CD4-positive, alpha-beta T cell (primary cell): ENCODE data around the gene MGST1. TPM values are rescaled to one million over a fixed set of nuclear protein-coding genes. Genes with fewer than 3 reads are reported as not detected.

ENCODE experiments used
- ATAC-seq: fragments of 200-7000 bp; cut with Tn5 transposase; one replicate; pipeline ENCODE4 v1.10.0; 2022; ENCODE audit warnings: mild to moderate bottlenecking; ENCODE audit not compliant: poor library complexity
- CTCF ChIA-PET: fragments of 350-600 bp; sonication (Branson Sonifier 250); formaldehyde crosslinking; loops from one replicate; lab custom pipeline; 2021; ENCODE audit warnings: antibody characterized with exemption, inconsistent platforms; lab: Charles Lee
- POLR2A ChIA-PET: fragments of 350-600 bp; sonication (Branson Sonifier 250); formaldehyde crosslinking; loops from one replicate; lab custom pipeline; 2021; ENCODE audit warnings: antibody characterized with exemption, inconsistent platforms; lab: Charles Lee
- DNase-seq, 14 experiments: peaks; one replicate each; pipeline ENCODE4 v3.0.0-alpha.2; 2013 to 2020; ENCODE audit warnings: mixed read lengths in 2 of 14
- H3K27ac ChIP-seq, 2 donors: one replicate each; pipeline versions ENCODE4 v1.5.1 to v1.7.0; 2013; ENCODE audit warnings: low read length in 2 of 2, low read depth in 1 of 2, mild to moderate bottlenecking in 1 of 2
- H3K27me3 ChIP-seq, 2 experiments: 1 replicate in 1 of 2; 2 replicates in 1 of 2; pipeline versions ENCODE4 v1.6.1 to v1.7.0; 2013; ENCODE audit warnings: low read length in 2 of 2, control low read depth in 1 of 2, mild to moderate bottlenecking in 1 of 2, moderate library complexity in 1 of 2; ENCODE audit not compliant: insufficient read depth in 2 of 2, control insufficient read depth in 1 of 2
- H3K36me3 ChIP-seq: one replicate; pipeline ENCODE4 v1.6.1; 2013; ENCODE audit warnings: low read length, control low read depth; ENCODE audit not compliant: insufficient read depth
- H3K4me1 ChIP-seq: one replicate; pipeline ENCODE4 v1.6.1; 2013; ENCODE audit warnings: low read length, control low read depth; ENCODE audit not compliant: insufficient read depth
- H3K4me3 ChIP-seq: one replicate; pipeline ENCODE4 v1.5.1; 2013; ENCODE audit warnings: mild to moderate bottlenecking, low read length, moderate library complexity
- H3K9me3 ChIP-seq, 2 experiments: 1 replicate in 1 of 2; 2 replicates in 1 of 2; pipeline versions ENCODE4 v1.6.1 to v1.7.0; 2013; ENCODE audit warnings: low read length in 2 of 2, mild to moderate bottlenecking in 2 of 2, control low read depth in 1 of 2, moderate library complexity in 1 of 2; ENCODE audit not compliant: control insufficient read depth in 1 of 2, insufficient read depth in 1 of 2
- H3K27ac Mint-ChIP-seq: one replicate; pipeline ENCODE4 v1.8.0; 2020; ENCODE audit warnings: mixed read lengths
- H3K27me3 Mint-ChIP-seq: one replicate; pipeline ENCODE4 v1.8.0; 2021; ENCODE audit warnings: mixed read lengths
- H3K36me3 Mint-ChIP-seq: one replicate; pipeline ENCODE4 v1.8.0; 2021; ENCODE audit warnings: low read depth, mixed read lengths
- H3K4me1 Mint-ChIP-seq: one replicate; pipeline ENCODE4 v1.8.0; 2021; ENCODE audit warnings: low read depth, mixed read lengths
- H3K4me3 Mint-ChIP-seq: one replicate; pipeline ENCODE4 v1.8.0; 2020; ENCODE audit warnings: mild to moderate bottlenecking, mixed read lengths
- H3K9me3 Mint-ChIP-seq: one replicate; pipeline ENCODE4 v1.8.0; 2020; ENCODE audit warnings: mixed read lengths
- intact Hi-C, 2 experiments: fragments of 100-400 bp; cut with DNase I in 1 of 2; cut with micrococcal nuclease in 1 of 2; formaldehyde crosslinking; loops; one replicate each; pipeline versions ENCODE4 v1.15.1 to v1.9.0; 2023 to 2025; cut with DNase I, micrococcal nuclease
- total RNA-seq, 174 experiments: library from RNA in 2 of 174; stranded (reverse) in 2 of 174; gene quantifications; one replicate each; pipeline ENCODE4 v1.2.3 and lab custom pipeline; 2021 to 2026
- TF ChIP-seq, protein P1 (sequence below): fragments of 200-600 bp; IDR thresholded peaks from one replicate; pipeline ENCODE4 v1.8.0; 2022; ENCODE audit warnings: antibody characterized with exemption, mild to moderate bottlenecking

Gene MGST1
- total RNA-seq, 2 experiments from 2014 or later, result 1.4 TPM; not detected in 1

DNA sequence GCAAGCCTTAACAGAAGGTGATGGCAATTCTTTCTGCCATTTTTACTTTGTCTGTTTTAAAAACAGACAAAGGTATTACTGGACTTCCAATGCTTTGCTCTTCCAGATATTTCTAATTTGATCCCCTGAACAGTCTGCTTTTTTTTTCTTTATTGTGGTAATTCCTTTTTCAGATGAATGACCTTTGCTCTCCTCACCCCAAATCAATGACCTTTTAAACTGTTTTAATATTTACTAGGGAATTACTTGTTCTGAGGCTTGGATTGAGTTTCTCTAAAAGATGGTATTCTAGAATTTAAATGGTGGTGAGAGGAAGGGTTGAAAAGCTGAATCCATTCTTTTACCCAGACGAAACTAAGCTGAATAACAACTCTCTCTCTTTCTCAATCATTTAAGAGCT lies 2.3 kb upstream of the MGST1 start:
- no peaks in the 10 kb centered on the region for H3K4me1 ChIP-seq
- peaks cover 0 to 11% of the 10 kb centered on the region in 2 experiments for H3K27me3 ChIP-seq
- peaks cover 7% of the 10 kb centered on the region for H3K9me3 Mint-ChIP-seq
- H3K36me3 ChIP-seq, result no peaks in the 10 kb centered on the region
- intact Hi-C loops, result no loop called here
- H3K27ac Mint-ChIP-seq, result no peak overlapping the region
- no peak for ATAC-seq
- H3K4me3 ChIP-seq, result no peak overlapping the region
- H3K9me3 ChIP-seq, result peaks cover 0 to 6% of the 10 kb centered on the region in 2 experiments
- no peaks in the 10 kb centered on the region for H3K4me1 Mint-ChIP-seq
- TF ChIP-seq, protein P1, sequence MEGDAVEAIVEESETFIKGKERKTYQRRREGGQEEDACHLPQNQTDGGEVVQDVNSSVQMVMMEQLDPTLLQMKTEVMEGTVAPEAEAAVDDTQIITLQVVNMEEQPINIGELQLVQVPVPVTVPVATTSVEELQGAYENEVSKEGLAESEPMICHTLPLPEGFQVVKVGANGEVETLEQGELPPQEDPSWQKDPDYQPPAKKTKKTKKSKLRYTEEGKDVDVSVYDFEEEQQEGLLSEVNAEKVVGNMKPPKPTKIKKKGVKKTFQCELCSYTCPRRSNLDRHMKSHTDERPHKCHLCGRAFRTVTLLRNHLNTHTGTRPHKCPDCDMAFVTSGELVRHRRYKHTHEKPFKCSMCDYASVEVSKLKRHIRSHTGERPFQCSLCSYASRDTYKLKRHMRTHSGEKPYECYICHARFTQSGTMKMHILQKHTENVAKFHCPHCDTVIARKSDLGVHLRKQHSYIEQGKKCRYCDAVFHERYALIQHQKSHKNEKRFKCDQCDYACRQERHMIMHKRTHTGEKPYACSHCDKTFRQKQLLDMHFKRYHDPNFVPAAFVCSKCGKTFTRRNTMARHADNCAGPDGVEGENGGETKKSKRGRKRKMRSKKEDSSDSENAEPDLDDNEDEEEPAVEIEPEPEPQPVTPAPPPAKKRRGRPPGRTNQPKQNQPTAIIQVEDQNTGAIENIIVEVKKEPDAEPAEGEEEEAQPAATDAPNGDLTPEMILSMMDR, result no peak
- POLR2A ChIA-PET, result no interaction called here
- no peaks in the 10 kb centered on the region for H3K36me3 Mint-ChIP-seq
- H3K4me3 Mint-ChIP-seq, result no peak overlapping the region
- CTCF ChIA-PET, result no interaction called here
- H3K27ac ChIP-seq, result no peak overlapping the region
- DNase-seq, result no peak
- peaks cover 17% of the 10 kb centered on the region for H3K27me3 Mint-ChIP-seq

DNA sequence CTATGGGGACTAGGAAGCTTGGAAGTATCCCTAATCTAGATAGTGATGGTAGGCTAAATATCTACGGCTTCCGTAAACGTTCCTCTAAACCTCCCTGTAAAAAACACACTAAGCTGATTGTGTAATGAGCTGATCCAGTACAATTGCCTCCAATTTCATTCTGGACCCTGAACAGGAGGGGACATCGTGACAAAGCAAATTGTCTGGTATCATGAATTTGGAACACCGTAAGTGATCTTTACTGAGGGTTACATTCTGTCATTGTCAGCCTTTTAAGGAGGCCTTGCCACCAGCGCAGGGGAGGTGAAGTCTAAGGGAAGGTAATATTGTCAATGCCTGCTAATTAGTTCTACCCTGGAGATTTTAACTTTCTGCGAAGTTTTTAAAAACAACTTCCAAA lies 487 bp upstream of the MGST1 start:
- H3K36me3 Mint-ChIP-seq, result no peaks in the 10 kb centered on the region
- DNase-seq (no peak), ATAC-seq (no peak)
- no peaks in the 10 kb centered on the region for H3K4me1 Mint-ChIP-seq
- Histone ChIP-seq H3K27me3 (peaks cover 0 to 11% of the 10 kb centered on the region in 2 experiments), H3K4me3 (no peak overlapping the region), H3K4me1 (no peaks in the 10 kb centered on the region), H3K9me3 (peaks cover 0 to 10% of the 10 kb centered on the region in 2 experiments), H3K27ac (no peak overlapping the region), H3K36me3 (no peaks in the 10 kb centered on the region)
- ChIA-PET CTCF (no interaction called here), POLR2A (no interaction called here)
- no peak overlapping the region for H3K27ac Mint-ChIP-seq
- TF ChIP-seq, protein P1, result no peak
- H3K27me3 Mint-ChIP-seq, result peaks cover 17% of the 10 kb centered on the region
- H3K9me3 Mint-ChIP-seq, result peaks cover 4% of the 10 kb centered on the region
- intact Hi-C loops, result no loop called here
- H3K4me3 Mint-ChIP-seq, result no peak overlapping the region

DNA sequence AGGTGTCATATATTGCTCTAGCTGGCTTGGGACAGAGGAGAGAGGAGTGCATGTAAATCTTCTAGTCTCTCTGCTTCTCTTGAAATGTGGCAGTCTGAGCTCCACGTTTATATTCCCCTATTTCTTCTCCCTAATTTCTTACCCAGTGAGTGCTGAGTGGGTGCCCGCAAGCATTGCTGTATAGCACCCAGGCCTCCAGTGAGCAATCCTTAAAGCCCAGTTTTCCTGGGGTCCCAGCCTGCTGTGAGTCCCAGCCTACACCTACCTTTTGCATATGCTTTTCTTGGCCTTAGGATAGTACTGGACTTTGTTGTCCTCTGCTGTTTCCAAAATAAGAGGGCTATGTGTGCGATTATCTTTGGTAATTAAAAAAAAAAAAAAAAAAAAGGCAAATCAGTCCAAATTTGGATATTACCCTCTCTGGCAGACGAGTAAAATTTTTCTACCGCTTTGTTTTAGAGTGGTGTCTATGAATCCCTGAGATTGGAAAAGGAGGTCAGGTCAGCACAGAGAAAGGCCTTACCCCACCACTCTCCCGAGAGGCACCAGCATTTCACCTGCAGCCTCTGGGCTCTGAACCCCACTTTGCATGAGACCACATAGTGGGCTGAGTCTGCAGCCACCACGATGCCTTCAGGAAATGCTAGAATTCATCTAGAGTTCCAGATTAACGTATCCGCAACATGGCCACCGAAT lies 1.1 kb downstream of the MGST1 start:
- CTCF ChIA-PET, result no interaction called here
- POLR2A ChIA-PET, result no interaction called here
- H3K36me3 Mint-ChIP-seq, result no peaks in the 10 kb centered on the region
- H3K9me3 Mint-ChIP-seq, result no peaks in the 10 kb centered on the region
- H3K4me3 Mint-ChIP-seq, result no peak overlapping the region
- H3K27ac Mint-ChIP-seq, result no peak overlapping the region
- ATAC-seq (no peak), DNase-seq (no peak)
- H3K27me3 Mint-ChIP-seq, result peaks cover 17% of the 10 kb centered on the region
- Histone ChIP-seq H3K36me3 (no peaks in the 10 kb centered on the region), H3K27ac (no peak overlapping the region), H3K9me3 (peaks cover 0 to 15% of the 10 kb centered on the region in 2 experiments), H3K4me3 (no peak overlapping the region), H3K4me1 (no peaks in the 10 kb centered on the region), H3K27me3 (peaks cover 0 to 11% of the 10 kb centered on the region in 2 experiments)
- TF ChIP-seq, protein P1, result no peak
- intact Hi-C loops, result no loop called here
- H3K4me1 Mint-ChIP-seq, result no peaks in the 10 kb centered on the region
